ENCODE results near the gene CLTCL1.

GRCh38 chr22:19173047-19174035, 118.2 kb downstream of the CLTCL1 start:
- TF ChIP-seq CTCF (IDR thresholded peaks at IDR 0.05) (no peak), POLR2A (IDR thresholded peaks at IDR 0.05) (no peak)

All from prostate gland (tissue), 2 donors.